SK-N-SH treated with all-trans-retinoic acid at 6 μM for 48 hours (cell line): ENCODE results near the gene BCAS4.

Experiments used
- ARNTL ChIP-seq: fragments of 450-650 bp; formaldehyde crosslinking; IDR thresholded peaks from 2 replicates; pipeline ENCODE4 v1.5.0; 2020; ENCODE audit warnings: low read depth, mild to moderate bottlenecking, moderate library complexity, borderline replicate concordance
- ISL1 ChIP-seq: fragments of 250-450 bp; sonication (Bioruptor Pico); IDR thresholded peaks from 2 replicates; pipeline ENCODE4 v2.1.2; 2022; ENCODE audit warnings: mild to moderate bottlenecking, moderate library complexity
- PATZ1 ChIP-seq: fragments of 250-450 bp; sonication (Bioruptor Pico); IDR thresholded peaks from 2 replicates; pipeline ENCODE4 v1.8.0; 2020; ENCODE audit warnings: mild to moderate bottlenecking, moderate library complexity, borderline replicate concordance
- TOX ChIP-seq: fragments of 250-450 bp; sonication (Bioruptor Pico); IDR thresholded peaks from 2 replicates; pipeline ENCODE4 v1.8.0; 2021; ENCODE audit warnings: mild to moderate bottlenecking, moderate library complexity, borderline replicate concordance
- TSHZ2 ChIP-seq: fragments of 250-450 bp; sonication (Bioruptor Pico); IDR thresholded peaks from 2 replicates; pipeline ENCODE4 v1.5.0; 2020; ENCODE audit warnings: mild to moderate bottlenecking, moderate library complexity
- ZFP3 ChIP-seq: fragments of 250-450 bp; sonication (Bioruptor Pico); IDR thresholded peaks from 2 replicates; pipeline ENCODE4 v1.5.0; 2020; ENCODE audit warnings: mild to moderate bottlenecking, moderate library complexity
- ZFP30 ChIP-seq: fragments of 450-650 bp; formaldehyde crosslinking; IDR thresholded peaks from 2 replicates; pipeline ENCODE4 v1.5.0; 2022; ENCODE audit warnings: mild to moderate bottlenecking, moderate library complexity
- ZNF70 ChIP-seq: fragments of 450-650 bp; formaldehyde crosslinking; IDR thresholded peaks from 2 replicates; pipeline ENCODE4 v1.5.0; 2020; ENCODE audit warnings: mild to moderate bottlenecking, moderate library complexity
- ZNF8 ChIP-seq: fragments of 450-650 bp; formaldehyde crosslinking; IDR thresholded peaks from 2 replicates; pipeline ENCODE4 v1.5.0; 2020; ENCODE audit warnings: mild to moderate bottlenecking, moderate library complexity
- TF ChIP-seq, protein P1 (sequence below): fragments of 250-450 bp; sonication (Bioruptor Pico); IDR thresholded peaks from 2 replicates; pipeline ENCODE4 v1.8.0; 2021; ENCODE audit warnings: low read depth, mild to moderate bottlenecking, moderate library complexity, borderline replicate concordance
- TF ChIP-seq, protein P2 (sequence below): fragments of 250-450 bp; sonication (Bioruptor Pico); IDR thresholded peaks from 2 replicates; pipeline ENCODE4 v1.5.1; 2021; ENCODE audit warnings: mild to moderate bottlenecking, moderate library complexity
- TF ChIP-seq, protein P3 (sequence below): fragments of 250-450 bp; sonication (Bioruptor Pico); IDR thresholded peaks from 2 replicates; pipeline ENCODE4 v1.5.1; 2020; ENCODE audit warnings: low read depth, mild to moderate bottlenecking, moderate library complexity

GRCh38 chr20:50891138-50891537, 96.3 kb downstream of the BCAS4 start:
- TF ChIP-seq ISL1 (CRISPR knock-in tag) (no peak), TOX (no peak), ARNTL (CRISPR knock-in tag) (no peak), ZFP3 (CRISPR knock-in tag) (no peak), PATZ1 (CRISPR knock-in tag) (no peak), TSHZ2 (CRISPR knock-in tag) (no peak), ZNF70 (no peak), ZNF8 (no peak), ZFP30 (CRISPR knock-in tag) (no peak)
- TF ChIP-seq, protein P1, sequence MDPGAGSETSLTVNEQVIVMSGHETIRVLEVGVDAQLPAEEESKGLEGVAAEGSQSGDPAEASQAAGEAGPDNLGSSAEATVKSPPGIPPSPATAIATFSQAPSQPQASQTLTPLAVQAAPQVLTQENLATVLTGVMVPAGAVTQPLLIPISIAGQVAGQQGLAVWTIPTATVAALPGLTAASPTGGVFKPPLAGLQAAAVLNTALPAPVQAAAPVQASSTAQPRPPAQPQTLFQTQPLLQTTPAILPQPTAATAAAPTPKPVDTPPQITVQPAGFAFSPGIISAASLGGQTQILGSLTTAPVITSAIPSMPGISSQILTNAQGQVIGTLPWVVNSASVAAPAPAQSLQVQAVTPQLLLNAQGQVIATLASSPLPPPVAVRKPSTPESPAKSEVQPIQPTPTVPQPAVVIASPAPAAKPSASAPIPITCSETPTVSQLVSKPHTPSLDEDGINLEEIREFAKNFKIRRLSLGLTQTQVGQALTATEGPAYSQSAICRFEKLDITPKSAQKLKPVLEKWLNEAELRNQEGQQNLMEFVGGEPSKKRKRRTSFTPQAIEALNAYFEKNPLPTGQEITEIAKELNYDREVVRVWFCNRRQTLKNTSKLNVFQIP (CRISPR knock-in tag): no peak
- TF ChIP-seq, protein P2, sequence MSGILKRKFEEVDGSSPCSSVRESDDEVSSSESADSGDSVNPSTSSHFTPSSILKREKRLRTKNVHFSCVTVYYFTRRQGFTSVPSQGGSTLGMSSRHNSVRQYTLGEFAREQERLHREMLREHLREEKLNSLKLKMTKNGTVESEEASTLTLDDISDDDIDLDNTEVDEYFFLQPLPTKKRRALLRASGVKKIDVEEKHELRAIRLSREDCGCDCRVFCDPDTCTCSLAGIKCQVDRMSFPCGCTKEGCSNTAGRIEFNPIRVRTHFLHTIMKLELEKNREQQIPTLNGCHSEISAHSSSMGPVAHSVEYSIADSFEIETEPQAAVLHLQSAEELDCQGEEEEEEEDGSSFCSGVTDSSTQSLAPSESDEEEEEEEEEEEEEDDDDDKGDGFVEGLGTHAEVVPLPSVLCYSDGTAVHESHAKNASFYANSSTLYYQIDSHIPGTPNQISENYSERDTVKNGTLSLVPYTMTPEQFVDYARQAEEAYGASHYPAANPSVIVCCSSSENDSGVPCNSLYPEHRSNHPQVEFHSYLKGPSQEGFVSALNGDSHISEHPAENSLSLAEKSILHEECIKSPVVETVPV (CRISPR knock-in tag): no peak
- TF ChIP-seq, protein P3, sequence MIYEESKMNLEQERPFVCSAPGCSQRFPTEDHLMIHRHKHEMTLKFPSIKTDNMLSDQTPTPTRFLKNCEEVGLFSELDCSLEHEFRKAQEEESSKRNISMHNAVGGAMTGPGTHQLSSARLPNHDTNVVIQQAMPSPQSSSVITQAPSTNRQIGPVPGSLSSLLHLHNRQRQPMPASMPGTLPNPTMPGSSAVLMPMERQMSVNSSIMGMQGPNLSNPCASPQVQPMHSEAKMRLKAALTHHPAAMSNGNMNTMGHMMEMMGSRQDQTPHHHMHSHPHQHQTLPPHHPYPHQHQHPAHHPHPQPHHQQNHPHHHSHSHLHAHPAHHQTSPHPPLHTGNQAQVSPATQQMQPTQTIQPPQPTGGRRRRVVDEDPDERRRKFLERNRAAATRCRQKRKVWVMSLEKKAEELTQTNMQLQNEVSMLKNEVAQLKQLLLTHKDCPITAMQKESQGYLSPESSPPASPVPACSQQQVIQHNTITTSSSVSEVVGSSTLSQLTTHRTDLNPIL (CRISPR knock-in tag): no peak
